Natural killer cell (primary cell): ENCODE results near the gene DEAF1. TPM values are rescaled to one million over a fixed set of nuclear protein-coding genes. Genes with fewer than 3 reads are reported as not detected.

Experiments
- ATAC-seq, 3 donors: fragments of 150-1000 bp in 2 of 3; fragments of 200-7000 bp in 1 of 3; cut with Tn5 transposase; 1 replicate in 1 of 3; 2 replicates in 2 of 3; pipeline ENCODE4 v1.10.0; 2021; ENCODE audit warnings: mild to moderate bottlenecking in 2 of 3, moderate library complexity in 2 of 3
- DNase-seq, 2 donors: peaks; one replicate each; pipeline versions ENCODE4 v3.0.0 to v3.0.0-alpha.2; 2013 to 2021; ENCODE audit warnings: mixed read lengths in 1 of 2
- H3K27ac ChIP-seq: one replicate; pipeline ENCODE4 v1.5.1; 2013; ENCODE audit warnings: mild to moderate bottlenecking, low read length
- H3K27me3 ChIP-seq: one replicate; pipeline ENCODE4 v1.6.1; 2013; ENCODE audit warnings: low read length; ENCODE audit not compliant: control insufficient read depth, insufficient read depth
- H3K36me3 ChIP-seq: one replicate; pipeline ENCODE4 v1.6.1; 2013; ENCODE audit warnings: low read length; ENCODE audit not compliant: control insufficient read depth, insufficient read depth
- H3K4me1 ChIP-seq: one replicate; pipeline ENCODE4 v1.6.1; 2013; ENCODE audit warnings: low read length; ENCODE audit not compliant: control insufficient read depth, insufficient read depth
- H3K4me3 ChIP-seq: one replicate; pipeline ENCODE4 v1.5.1; 2013; ENCODE audit warnings: low read length
- H3K9me3 ChIP-seq: one replicate; pipeline ENCODE4 v1.6.1; 2013; ENCODE audit warnings: low read length; ENCODE audit not compliant: control insufficient read depth, insufficient read depth
- H3K27ac Mint-ChIP-seq, 2 donors: one replicate each; pipeline ENCODE4 v1.8.0; 2022; ENCODE audit warnings: mild to moderate bottlenecking in 2 of 2, mixed read lengths in 2 of 2, moderate library complexity in 1 of 2
- H3K27me3 Mint-ChIP-seq, 2 donors: one replicate each; pipeline ENCODE4 v1.8.0; 2022; ENCODE audit warnings: low read depth in 2 of 2, mixed read lengths in 2 of 2
- H3K36me3 Mint-ChIP-seq: one replicate; pipeline ENCODE4 v1.8.0; 2022; ENCODE audit warnings: mixed read lengths
- H3K4me1 Mint-ChIP-seq, 2 donors: one replicate each; pipeline ENCODE4 v1.8.0; 2022; ENCODE audit warnings: mixed read lengths in 2 of 2
- H3K4me3 Mint-ChIP-seq: one replicate; pipeline ENCODE4 v1.8.0; 2022; ENCODE audit warnings: mild to moderate bottlenecking, moderate library complexity, mixed read lengths
- H3K9me3 Mint-ChIP-seq, 2 donors: one replicate each; pipeline ENCODE4 v1.8.0; 2022; ENCODE audit warnings: mixed read lengths in 2 of 2
- WGBS: methylation state at CpG from one replicate; pipeline ENCODE4 v1.1.7; 2013; ENCODE audit warnings: missing lambda C conversion rate; ENCODE audit not compliant: insufficient coverage; 5-methylcytosine and 5-hydroxymethylcytosine counted together
- intact Hi-C: fragments of 100-400 bp; cut with micrococcal nuclease; formaldehyde crosslinking; loops from one replicate; pipeline ENCODE4 v1.14.2; 2022
- total RNA-seq, 4 donors: library from RNA; stranded (reverse); fragments of 120-200 nt in 1 of 4; gene quantifications; one replicate each; pipeline versions ENCODE4 v1.2.3 to v1.2.4, GENCODE V29; 2013 to 2022
- TF ChIP-seq, protein P1 (sequence below): fragments of 200-600 bp; IDR thresholded peaks from one replicate; pipeline ENCODE4 v1.8.0; 2022; ENCODE audit warnings: antibody characterized with exemption

Gene DEAF1
- total RNA-seq, 3 donors from 2014 or later (not counting 1 experiment from before 2014, with no cell fraction given), result 25.9 to 26.9 (median 26.8) TPM

DNA sequence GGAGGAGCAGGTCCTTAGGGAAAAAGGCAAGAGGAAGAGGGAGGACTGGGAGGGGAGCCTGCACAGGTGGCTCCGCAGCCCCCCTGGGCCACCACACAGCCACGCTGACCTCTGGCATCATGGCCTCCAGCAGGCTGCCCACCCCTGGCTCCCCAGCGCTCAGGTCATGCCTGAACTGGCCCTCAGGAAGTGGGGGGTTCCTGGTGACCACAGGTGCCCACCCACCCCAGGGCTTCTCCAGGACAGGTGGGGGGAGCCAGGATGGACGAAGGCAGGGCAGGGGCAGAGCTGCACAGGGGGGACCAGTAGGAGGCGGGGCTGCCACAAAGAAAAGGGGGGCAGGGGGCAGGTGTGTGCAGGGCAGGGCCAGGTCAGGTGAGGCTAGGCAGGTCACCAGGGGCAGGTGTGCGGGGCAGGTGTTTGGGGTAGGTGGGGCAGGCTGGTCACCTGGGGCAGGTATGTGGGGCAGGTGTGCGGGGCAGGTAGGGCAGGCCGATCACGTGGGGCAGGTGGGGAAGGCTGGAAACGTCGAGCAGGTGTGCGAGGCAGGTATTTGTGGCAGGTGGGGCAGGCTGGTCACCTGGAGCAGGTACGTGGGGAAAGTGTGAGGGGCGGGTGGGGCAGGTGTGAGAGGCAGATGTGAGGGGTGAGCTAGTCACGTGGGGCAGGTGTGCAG lies 997 bp downstream of the DEAF1 start:
- H3K4me3 Mint-ChIP-seq, result peak overlapping the region; percentile 83
- ATAC-seq (no peak), DNase-seq (no peak)
- H3K27me3 Mint-ChIP-seq, result no peaks in the 10 kb centered on the region
- Histone ChIP-seq H3K27ac (no peak overlapping the region), H3K4me3 (no peak overlapping the region), H3K27me3 (no peaks in the 10 kb centered on the region), H3K9me3 (no peaks in the 10 kb centered on the region), H3K36me3 (peaks cover 4% of the 10 kb centered on the region), H3K4me1 (peaks cover 49% of the 10 kb centered on the region)
- intact Hi-C loops, result no loop called here
- H3K4me1 Mint-ChIP-seq, result peaks cover 18 to 41% of the 10 kb centered on the region in 2 donors
- H3K27ac Mint-ChIP-seq, result peak overlapping the region; percentile 71 to 95
- 59% methylated on average over 15 of the region's 15 CpGs for WGBS
- TF ChIP-seq, protein P1, sequence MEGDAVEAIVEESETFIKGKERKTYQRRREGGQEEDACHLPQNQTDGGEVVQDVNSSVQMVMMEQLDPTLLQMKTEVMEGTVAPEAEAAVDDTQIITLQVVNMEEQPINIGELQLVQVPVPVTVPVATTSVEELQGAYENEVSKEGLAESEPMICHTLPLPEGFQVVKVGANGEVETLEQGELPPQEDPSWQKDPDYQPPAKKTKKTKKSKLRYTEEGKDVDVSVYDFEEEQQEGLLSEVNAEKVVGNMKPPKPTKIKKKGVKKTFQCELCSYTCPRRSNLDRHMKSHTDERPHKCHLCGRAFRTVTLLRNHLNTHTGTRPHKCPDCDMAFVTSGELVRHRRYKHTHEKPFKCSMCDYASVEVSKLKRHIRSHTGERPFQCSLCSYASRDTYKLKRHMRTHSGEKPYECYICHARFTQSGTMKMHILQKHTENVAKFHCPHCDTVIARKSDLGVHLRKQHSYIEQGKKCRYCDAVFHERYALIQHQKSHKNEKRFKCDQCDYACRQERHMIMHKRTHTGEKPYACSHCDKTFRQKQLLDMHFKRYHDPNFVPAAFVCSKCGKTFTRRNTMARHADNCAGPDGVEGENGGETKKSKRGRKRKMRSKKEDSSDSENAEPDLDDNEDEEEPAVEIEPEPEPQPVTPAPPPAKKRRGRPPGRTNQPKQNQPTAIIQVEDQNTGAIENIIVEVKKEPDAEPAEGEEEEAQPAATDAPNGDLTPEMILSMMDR, result no peak
- no peaks in the 10 kb centered on the region for H3K9me3 Mint-ChIP-seq
- no peaks in the 10 kb centered on the region for H3K36me3 Mint-ChIP-seq

DNA sequence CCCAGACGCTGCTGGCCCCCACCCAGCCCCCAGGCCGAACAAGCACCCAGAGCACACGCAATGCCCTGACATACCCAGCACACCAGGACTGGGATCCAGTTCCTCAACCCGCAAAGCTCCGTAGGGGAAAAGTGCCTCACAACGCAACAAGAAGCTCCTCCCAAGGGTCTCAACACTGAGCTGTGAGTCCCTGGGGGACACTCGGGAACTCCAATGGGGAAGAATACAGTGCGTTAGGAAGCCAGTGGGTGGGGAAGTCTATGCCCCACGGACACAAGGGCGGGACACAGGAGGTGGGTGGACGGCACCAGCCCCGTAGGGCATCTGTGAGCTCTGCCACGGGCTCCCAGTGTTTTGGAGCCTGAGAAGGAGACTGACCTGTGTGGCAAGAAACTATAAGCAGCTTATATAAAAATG lies 1.6 kb downstream of the DEAF1 start:
- no peak overlapping the region for H3K4me3 ChIP-seq
- ATAC-seq (no peak), DNase-seq (peak in 1 of 2 donors; percentile 37)
- Mint-ChIP-seq H3K36me3 (no peaks in the 10 kb centered on the region), H3K4me3 (peak overlapping the region; percentile 83), H3K27me3 (no peaks in the 10 kb centered on the region), H3K9me3 (no peaks in the 10 kb centered on the region), H3K27ac (peak overlapping the region; percentile 71 to 95), H3K4me1 (peaks cover 18 to 41% of the 10 kb centered on the region in 2 donors)
- intact Hi-C loops, result no loop called here
- H3K9me3 ChIP-seq, result no peaks in the 10 kb centered on the region
- H3K27me3 ChIP-seq, result no peaks in the 10 kb centered on the region
- TF ChIP-seq, protein P1, result no peak
- peaks cover 5% of the 10 kb centered on the region for H3K36me3 ChIP-seq
- peaks cover 43% of the 10 kb centered on the region for H3K4me1 ChIP-seq
- H3K27ac ChIP-seq, result no peak overlapping the region
- 53% methylated on average over 13 of the region's 13 CpGs for WGBS

DNA sequence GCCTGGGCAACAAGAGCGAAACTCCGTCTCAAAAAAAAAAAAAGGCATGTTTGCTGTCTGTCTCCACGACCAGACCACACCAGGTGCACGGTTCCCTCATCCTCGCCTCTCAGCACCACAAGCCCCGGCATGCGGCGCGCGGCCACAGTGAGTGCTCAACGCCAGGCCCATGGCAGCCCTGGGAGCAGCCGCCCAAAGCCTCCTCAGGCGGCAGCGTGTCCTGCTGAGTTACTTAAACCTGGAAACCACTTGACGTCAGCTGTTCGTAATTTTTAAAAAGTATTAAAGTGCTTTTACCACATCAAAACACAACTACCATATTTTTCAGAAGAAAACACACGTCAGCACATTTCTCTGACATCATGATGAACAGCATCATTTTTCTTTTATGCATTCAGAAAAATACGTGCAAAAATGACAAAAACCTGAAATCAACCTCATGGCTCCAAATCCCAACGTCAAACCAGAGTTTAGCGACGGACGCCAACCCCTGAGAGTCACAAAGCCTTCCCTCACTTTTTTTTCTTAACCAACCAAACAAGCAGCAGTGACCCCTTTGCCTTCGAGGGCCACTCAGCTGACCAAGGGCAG lies 2.1 kb downstream of the DEAF1 start:
- H3K36me3 ChIP-seq, result peaks cover 10% of the 10 kb centered on the region
- Mint-ChIP-seq H3K27me3 (no peaks in the 10 kb centered on the region), H3K4me1 (peaks cover 14 to 39% of the 10 kb centered on the region in 2 donors), H3K4me3 (peak overlapping the region; percentile 83), H3K27ac (peak overlapping the region; percentile 71 to 95), H3K9me3 (no peaks in the 10 kb centered on the region), H3K36me3 (no peaks in the 10 kb centered on the region)
- H3K27ac ChIP-seq, result no peak overlapping the region
- peak in 1 of 2 donors; percentile 80 for DNase-seq
- peaks cover 41% of the 10 kb centered on the region for H3K4me1 ChIP-seq
- intact Hi-C loops, result no loop called here
- H3K27me3 ChIP-seq, result no peaks in the 10 kb centered on the region
- no peaks in the 10 kb centered on the region for H3K9me3 ChIP-seq
- TF ChIP-seq, protein P1, result no peak
- H3K4me3 ChIP-seq, result no peak overlapping the region
- 61% methylated on average over 23 of the region's 23 CpGs for WGBS
- no peak for ATAC-seq
